ENCODE data around the gene KIT. TPM values are rescaled to one million over a fixed set of nuclear protein-coding genes. Genes with fewer than 3 reads are reported as not detected.

Gene KIT
- total and polyA plus RNA-seq, 10 of the 15 experiments (the other 5 are each of a cell fraction or from before 2014, with no cell fraction given) = 0.01 to 0.03 TPM; not detected in 8

- TF ChIP-seq ZBTB11 (CRISPR knock-in tag; IDR thresholded peaks at IDR 0.05) (no peak), CHD4 (IDR thresholded peaks at IDR 0.05) (no peak), USF1 (IDR thresholded peaks at IDR 0.05; ENCODE audit: borderline replicate concordance, extremely low read length, insufficient read depth, low read depth, low read length) (no peak), MLLT1 (IDR thresholded peaks at IDR 0.05) (no peak)
Observed at GRCh38 chr4:54677853-54678650, 20.3 kb downstream of the KIT start (continued).

GRCh38 chr4:54678826-54679225 lies 21.1 kb downstream of the KIT start:
- ChIA-PET POLR2A (interaction anchor here (0.5 kb wide), 1 partner anchor 16 kb away, joined by 3 read pairs; no protein-coding TSS in a partner anchor), SMC1A (ENCODE audit: uncharacterized antibody, unreplicated experiment) (interaction anchor here (0.6 to 1.7 kb wide), 2 partner anchors 18 to 1864 kb away, joined by 3 to 4 read pairs; no protein-coding TSS in a partner anchor), CTCF (no interaction called here), RAD21 (ENCODE audit: unreplicated experiment) (interaction anchor here (0.6 kb wide), 1 partner anchor 26 kb away, joined by 3 read pairs; no protein-coding TSS in a partner anchor)
- Histone ChIP-seq H3K36me3 (ENCODE audit: control insufficient read depth in 2 of 2, insufficient read depth in 2 of 2, low read length in 1 of 2) (no peaks in the 10 kb centered on the region), H3K27ac (ENCODE audit: control insufficient read depth, insufficient read depth) (no peak overlapping the region), H3K4me2 (ENCODE audit: control insufficient read depth, insufficient read depth) (no peak overlapping the region), H4K20me1 (ENCODE audit: control insufficient read depth, insufficient read depth) (no peaks in the 10 kb centered on the region), H3K9ac (ENCODE audit: control insufficient read depth, insufficient read depth, low read length) (no peak overlapping the region), H2AFZ (ENCODE audit: control insufficient read depth, low read depth, low read length) (no peak overlapping the region), H3K4me1 (ENCODE audit: control insufficient read depth, insufficient read depth, low read length) (no peaks in the 10 kb centered on the region), H3K27me3 (replicated peaks in 1 of 2; ENCODE audit: control insufficient read depth in 2 of 2, insufficient read depth in 2 of 2, low read length in 1 of 2) (no peaks in the 10 kb centered on the region), H3K4me3 (no peak overlapping the region), H3K9me3 (replicated peaks; ENCODE audit: control insufficient read depth, insufficient read depth, low read length) (no peaks in the 10 kb centered on the region), H3K79me2 (ENCODE audit: control insufficient read depth, insufficient read depth, low read length) (no peaks in the 10 kb centered on the region)
- intact Hi-C loops (cut with micrococcal nuclease; ENCODE audit: unreplicated experiment) (loop anchor here (5.0 kb wide), 1 partner anchor 283 kb away; no protein-coding TSS in a partner anchor), in situ Hi-C loops (cut with MboI) (no loop called here)
- DNase-seq (ENCODE audit: low read depth, low spot score) = no peak
- no peak for FAIRE-seq
- no TSS peak for BruUV-seq (replicated peaks)
- no peak for ATAC-seq
- TF ChIP-seq SMARCA5 (IDR thresholded peaks at IDR 0.05) = no peak
- no peak for TF ChIP-seq WRNIP1 (IDR thresholded peaks at IDR 0.05; ENCODE audit: borderline replicate concordance, low read depth, low read length)
- TF ChIP-seq ATF7 (IDR thresholded peaks at IDR 0.05; ENCODE audit: low read depth) = no peak
- no peak for TF ChIP-seq SMAD5 (IDR thresholded peaks at IDR 0.05; ENCODE audit: low read depth)
- no peak for TF ChIP-seq CHD2 (IDR thresholded peaks at IDR 0.05; ENCODE audit: borderline replicate concordance, low read depth, low read length)
- no peak for TF ChIP-seq NR2C1 (IDR thresholded peaks at IDR 0.05)
- TF ChIP-seq POLR2AphosphoS5 (IDR thresholded peaks at IDR 0.05; ENCODE audit: low read length) = no peak
- TF ChIP-seq REST (IDR thresholded peaks at IDR 0.05; ENCODE audit: low read depth, low read length) = no peak

All from GM12878 (cell line).